GM21786 (cell line): ENCODE measurements around the gene ADAP1.

Experiments used
- ATAC-seq: cut with Tn5 transposase; IDR thresholded peaks from one replicate; pipeline ENCODE4 v1.9.1; 2021; ENCODE audit not compliant: unreplicated experiment

The ADAP1 gene

DNA sequence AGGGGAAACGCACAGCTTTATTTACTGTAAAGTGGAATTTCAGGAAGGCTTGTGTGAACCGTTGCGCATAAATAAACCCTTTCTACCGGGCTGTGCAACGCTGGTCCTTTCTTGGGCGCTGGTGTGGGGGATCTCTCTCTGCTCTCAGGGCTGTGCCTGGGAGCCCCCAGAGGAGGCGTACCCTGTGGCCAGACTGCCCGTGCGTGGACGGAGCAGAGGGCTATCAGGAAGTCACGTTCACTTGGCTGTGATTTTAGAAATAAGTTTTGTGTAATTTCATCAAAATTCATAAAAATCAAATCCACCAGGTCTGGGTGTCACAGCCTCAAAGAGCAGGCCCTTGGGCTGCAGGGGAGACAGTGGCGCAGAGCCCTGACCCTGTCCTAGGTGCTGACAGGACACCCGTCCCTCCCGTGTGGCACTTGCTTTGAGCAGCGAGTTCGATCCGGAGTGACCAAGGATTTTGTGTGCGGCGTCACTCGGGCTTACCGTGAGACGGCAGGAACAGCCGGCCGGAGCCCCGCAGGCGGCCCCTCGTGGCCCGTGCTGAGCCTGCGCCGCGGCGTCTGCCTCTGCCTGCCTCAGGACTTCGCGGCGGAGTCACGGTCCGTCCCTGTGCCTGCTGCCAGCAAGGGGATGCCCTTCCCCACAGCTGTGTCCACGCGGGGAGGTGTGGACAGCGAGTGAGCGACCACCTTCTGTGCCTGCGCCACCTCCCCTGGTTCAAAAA, 58.0 kb downstream of the ADAP1 start:
- no peak for ATAC-seq

DNA sequence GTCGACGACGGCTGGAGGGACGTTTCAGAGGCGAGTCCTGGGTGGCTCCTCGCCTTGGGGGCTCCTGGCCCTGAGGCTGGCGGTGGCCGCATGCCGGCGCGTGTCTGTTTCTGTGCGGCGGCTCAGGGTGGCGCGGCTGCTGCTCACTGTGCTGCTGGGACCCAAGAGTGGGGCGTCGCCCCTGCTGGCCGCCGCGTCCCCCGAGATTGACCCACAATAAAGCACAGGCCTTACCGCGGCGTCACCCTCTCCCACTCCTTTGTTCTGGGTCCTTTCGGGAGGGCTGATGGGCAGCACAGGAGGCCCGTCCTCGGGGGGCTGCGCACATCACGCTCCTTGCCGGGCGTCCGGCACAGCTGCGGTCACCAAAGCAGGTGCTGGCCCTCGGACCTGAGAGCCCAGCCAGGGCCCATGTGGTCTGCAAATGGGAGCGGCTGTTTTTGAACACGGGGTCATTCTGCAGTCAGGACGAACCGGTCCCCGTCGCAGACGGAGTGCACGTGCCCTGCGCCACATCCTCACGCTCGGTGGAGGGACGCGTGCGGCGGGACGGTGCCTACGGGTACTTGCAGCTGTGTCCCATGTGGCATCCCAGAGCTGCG, 58.9 kb downstream of the ADAP1 start:
- ATAC-seq = no peak

GRCh38 chr7:894927-895450, 59.5 kb downstream of the ADAP1 start:
- no peak for ATAC-seq

GRCh38 chr7:894164-894867, 60.2 kb downstream of the ADAP1 start:
- no peak for ATAC-seq

DNA sequence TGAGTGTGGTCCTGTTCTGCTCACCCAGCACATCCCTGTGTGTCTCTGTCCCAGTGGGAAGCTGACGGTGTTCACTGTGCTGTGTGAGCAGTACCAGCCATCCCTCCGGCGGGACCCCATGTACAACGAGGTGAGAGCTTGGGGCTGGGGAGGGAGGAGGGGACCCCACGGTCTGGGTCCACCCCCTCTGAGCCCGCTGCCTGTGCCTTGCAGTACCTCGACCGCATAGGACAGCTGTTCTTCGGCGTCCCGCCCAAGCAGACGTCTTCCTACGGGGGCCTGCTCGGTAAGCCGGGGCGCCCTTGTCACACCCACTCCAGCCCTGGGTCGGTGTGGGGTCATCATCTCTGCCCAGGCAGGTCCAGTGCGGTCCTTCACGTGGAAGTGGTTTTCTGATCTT, 60.8 kb downstream of the ADAP1 start:
- ATAC-seq = no peak

- no peak for ATAC-seq
Observed at GRCh38 chr7:892648-893593, 61.6 kb downstream of the ADAP1 start.

DNA sequence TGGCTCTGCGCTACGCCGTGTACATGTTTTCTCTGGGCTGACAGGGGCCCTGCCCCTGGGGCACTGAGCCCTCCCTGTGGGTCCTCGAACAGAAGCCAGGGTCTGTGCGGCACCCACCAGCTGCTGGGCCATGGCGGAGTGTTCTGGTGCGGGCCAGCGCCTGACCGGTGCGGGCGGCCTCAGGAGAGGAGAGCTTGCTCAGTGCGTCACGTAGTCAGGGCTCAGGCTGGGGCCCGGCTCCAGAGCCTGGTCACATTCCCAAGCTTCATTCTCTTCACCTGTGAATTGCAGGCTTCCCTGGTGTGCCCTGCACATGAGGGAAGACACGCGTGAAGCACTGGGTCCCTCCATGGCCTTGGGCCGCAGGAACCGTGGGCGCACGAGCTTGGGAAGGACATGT, 62.7 kb downstream of the ADAP1 start:
- no peak for ATAC-seq

- no peak for ATAC-seq
Observed at GRCh38 chr7:891291-891690, 63.2 kb downstream of the ADAP1 start.

DNA sequence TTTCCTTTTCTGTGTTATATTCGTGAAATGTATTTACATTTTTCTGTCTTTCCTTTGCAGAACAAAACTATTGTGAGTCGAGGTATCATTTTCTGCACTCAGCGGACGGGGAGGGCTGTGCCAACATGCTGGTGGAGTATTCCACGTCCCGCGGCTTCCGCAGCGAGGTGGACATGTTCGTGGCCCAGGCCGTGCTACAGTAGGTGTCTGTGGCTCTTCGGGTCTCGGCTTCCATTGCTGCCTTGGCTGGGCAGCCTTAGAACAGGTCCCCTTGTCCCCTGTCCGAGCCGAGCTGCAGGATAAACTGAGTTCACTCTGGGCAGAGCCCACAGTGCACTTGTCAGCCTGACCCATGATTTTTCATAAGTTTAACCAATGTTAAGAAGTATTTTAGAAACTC, 63.6 kb downstream of the ADAP1 start:
- no peak for ATAC-seq

DNA sequence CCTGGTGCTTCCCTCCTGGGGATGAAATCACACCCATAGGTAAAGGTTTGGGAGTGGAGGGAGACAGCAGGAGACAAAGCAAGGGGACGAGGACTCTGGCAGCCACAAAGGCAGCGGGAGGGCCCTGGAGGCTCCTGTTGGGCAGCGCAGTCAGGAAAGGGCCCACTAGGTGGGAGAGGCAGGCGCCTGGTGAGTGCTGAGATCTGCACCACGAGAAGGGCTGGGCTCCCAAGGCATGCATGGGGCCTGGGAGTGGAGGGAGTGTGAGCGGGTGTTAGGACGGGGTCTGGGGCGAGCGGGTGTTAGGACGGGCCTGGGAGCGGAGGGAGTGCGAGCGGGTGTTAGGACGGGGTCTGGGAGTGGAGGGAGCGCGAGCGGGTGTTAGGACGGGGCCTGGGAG, 65.1 kb downstream of the ADAP1 start:
- ATAC-seq = no peak

DNA sequence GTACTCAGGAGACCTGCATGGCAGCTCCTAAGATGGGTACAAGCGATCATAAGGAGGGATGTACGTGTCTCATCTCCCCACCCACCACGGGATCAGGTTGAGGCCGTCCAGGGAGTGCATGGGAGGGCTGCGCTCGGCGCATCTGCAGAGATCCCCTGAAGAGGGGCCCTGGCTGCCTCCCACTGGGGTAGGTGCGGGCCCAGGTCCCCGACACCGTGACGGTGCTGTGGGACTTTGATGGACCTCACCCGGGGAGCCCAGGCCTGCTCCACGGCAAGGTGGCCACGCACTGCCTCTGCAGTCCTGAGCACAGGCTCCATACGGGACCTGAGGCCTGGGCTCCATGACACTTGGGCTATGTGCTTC, 65.5 kb downstream of the ADAP1 start:
- ATAC-seq = no peak

DNA sequence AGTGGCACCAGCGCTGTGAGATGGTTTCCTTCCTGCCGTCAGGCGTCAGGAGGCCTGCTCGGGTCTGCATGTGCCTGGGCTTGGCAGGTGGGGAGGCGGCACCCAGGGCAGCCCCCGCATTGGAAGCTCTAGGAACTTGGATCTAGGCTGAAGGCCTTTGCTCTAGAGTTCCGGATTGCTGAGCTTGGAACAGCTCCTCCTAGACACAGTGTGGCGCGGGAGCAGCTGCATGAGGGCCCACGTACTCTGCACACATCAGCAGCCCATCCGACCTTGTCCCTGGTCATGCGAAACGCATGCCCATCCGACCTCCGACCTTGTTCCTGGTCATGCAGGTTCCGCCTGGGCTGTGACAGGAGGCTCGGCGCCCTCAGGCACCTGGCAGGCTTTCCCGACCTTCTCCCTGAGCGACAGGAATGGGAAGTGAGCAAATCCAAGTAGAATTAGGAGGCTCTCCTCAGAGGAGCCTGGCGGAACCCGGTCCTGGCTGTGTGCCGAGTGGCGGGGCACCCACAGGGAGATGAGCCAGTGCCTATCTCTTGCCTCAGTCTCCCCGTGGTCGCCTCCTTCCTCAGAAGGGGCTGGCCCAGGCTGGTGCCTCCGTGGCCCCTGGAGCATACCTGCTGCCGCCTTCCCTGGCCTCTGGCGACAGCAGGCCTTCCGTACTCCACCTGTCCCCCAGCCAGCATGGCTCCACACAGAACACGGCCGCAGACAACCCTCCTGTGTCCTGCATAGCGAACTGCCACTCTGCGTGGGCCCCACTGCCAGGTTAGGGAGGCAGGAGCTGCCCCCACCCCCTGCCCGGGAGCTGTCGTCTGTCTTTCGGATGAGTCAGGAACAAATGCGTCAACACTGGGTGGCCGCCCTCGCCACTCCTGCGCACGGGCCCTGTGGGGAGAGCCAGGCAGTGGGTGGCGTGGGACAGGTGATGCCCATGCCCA, 66.1 kb downstream of the ADAP1 start:
- no peak for ATAC-seq

DNA sequence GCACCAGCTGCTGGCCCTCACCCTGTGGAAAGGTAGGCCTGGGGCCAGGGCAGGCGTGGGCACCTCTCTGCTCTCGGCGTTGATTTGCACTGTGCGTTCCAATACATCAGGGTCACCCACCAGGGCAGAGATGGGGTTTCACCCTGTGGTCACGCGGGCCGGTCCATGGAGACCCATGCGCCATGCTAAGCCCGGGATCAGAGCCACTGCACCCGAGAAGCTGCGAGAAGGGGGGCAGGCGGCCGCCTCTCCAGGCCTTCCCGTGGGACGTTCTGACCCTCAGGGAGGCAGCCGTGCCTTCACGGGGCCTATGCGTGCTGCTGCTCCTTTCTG, 67.0 kb downstream of the ADAP1 start:
- no peak for ATAC-seq

GRCh38 chr7:886626-887487, 67.6 kb downstream of the ADAP1 start:
- no peak for ATAC-seq

- no peak for ATAC-seq
Observed at GRCh38 chr7:885893-886625, 68.4 kb downstream of the ADAP1 start.

DNA sequence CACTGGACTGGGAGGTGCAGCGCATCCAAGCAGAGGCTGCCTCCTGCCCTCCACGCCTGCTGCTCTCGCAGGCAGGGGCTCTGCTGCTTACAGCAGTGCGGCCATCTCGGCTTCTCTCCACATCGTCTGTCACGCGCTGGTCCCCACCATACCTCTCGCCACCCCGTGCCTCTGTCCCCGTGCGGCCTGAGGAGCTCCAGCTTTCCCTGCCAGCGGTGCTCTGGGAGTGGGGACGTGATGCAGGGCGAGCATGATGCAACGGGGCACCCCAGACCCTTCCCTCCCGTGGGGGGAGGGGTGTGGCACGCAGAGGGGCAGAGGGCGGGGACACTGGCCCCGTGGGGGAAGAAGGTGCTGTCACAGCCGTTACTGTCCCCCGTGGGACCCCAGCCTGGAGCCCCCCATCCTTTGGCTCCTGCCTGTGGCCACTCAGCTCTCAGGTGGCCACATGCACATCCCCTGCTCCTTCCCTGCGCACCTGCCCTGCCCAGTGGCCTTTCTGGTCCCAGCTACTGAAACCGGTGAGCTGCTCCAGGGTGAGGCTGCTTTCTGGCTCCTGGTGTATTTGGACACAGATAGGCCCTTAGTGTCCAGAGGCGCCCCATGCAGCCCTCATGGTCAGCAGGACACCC, 69.1 kb downstream of the ADAP1 start:
- ATAC-seq = no peak

DNA sequence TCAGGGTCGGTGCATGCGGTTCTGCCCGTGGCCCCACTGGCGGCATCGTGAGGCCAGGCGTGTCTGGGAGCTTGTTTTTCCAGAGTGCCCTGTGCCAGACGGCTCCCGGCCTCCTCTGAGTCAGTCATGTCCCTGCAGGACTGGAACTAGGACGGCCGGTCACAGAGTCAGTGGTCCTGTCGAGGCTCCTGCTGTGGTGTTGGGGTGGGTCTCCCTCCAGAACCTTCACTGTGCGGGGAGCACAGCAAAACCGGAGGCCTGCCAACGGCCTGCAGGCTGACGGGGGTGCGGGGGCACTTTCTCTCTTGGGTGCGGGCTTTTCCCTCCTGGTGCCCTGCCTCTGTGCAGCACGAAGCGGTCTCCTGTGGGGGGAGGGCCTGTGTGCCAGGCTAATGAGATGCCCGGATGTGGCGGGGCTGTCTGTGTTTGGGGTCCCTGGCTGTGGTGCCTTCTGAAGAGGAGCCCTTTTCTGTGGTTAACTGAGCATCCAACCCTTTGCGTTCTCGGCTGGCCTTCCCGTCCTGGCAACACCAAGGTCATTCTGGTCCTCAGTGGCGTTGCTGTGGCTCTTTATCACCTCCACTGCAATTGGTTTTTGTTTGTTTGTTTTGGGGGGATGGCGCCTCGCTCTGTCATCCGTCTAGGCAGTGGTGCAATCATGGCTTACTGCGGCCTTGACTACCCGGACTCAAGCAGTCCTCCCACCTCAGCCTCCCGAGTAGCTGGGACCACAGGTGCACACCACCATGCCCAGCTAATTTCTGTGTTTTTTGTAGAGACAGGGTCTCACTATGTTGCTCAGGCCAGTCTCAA, 70.1 kb downstream of the ADAP1 start:
- ATAC-seq = no peak
